ENCODE results near the gene THSD4. TPM values are rescaled to one million over a fixed set of nuclear protein-coding genes. Genes with fewer than 3 reads are reported as not detected.

Gene THSD4
- total RNA-seq, 1 experiment from 2014 or later, result 21.7 TPM

GRCh38 chr15:71461748-71462147, 346.5 kb downstream of the THSD4 start:
- DNase-seq (ENCODE audit: extremely low read depth, low read depth), result no peak

- no peak for DNase-seq (ENCODE audit: extremely low read depth, low read depth)
These were observed 347.4 kb downstream of the THSD4 start for GRCh38 chr15:71462638-71463037.

- no peak for DNase-seq (ENCODE audit: extremely low read depth, low read depth)
These were observed 347.9 kb downstream of the THSD4 start for GRCh38 chr15:71463156-71463665.

- no peak for DNase-seq (ENCODE audit: extremely low read depth, low read depth)
These were observed 350.1 kb downstream of the THSD4 start for GRCh38 chr15:71465131-71465955.

DNA sequence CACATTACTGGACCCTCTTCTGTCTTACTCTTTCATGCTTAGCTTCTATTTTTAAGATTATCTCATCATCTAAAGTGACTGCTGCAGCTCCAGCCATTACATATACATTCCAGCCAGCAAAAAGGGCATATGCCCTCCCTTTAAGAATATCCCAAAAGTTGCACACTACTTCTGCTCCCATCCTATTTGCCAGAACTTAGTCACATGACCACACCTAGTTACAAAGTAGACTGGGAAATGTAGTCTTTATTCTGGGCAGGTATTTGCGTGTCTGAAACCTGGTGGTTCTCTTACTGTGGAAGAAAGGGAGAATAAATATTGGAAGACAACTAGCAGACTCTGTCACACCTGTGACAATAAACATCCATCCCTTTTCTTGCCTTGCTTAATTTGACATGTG, 353.4 kb downstream of the THSD4 start:
- DNase-seq (ENCODE audit: extremely low read depth, low read depth), result no peak

DNA sequence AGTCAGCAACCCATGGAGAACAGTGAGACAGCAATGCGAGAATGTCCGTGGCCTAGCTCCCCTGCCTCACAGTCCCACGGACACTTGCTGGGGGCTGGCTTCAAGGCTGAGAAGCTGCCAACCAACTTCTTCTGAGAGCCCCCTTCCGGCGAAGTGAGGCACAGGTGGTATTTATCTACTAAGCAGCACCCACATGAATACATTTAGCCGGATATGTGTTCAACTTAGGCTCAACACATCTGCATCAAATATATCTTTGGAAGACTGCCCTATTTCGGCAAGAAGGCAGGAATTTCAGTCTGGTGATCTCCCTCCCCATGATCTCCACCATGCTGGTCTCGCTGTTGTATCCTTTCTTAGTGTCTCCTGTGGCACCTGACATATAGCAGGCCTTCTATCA, 354.1 kb downstream of the THSD4 start:
- DNase-seq (ENCODE audit: extremely low read depth, low read depth), result no peak

GRCh38 chr15:71471347-71471746, 356.1 kb downstream of the THSD4 start:
- DNase-seq (ENCODE audit: extremely low read depth, low read depth), result no peak

DNA sequence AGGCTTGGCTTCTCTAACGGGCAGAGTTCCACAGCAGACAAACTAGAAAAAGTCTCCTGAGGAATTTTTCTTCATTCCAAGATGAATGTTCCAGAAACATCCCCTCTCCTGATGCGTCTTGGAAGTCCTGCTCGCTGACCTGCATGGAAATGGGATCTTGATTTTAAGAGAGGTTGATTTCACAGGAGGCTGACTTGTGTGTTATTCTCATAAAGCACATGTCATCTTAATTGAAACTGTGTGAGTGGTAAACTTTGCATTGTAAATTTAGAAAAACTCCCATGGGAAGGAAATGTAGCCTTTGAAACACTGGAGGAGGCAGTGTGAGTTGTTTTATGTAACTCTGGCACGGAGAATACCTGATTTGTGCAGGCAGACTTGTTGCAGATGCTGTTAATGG, 357.3 kb downstream of the THSD4 start:
- no peak for DNase-seq (ENCODE audit: extremely low read depth, low read depth)

DNA sequence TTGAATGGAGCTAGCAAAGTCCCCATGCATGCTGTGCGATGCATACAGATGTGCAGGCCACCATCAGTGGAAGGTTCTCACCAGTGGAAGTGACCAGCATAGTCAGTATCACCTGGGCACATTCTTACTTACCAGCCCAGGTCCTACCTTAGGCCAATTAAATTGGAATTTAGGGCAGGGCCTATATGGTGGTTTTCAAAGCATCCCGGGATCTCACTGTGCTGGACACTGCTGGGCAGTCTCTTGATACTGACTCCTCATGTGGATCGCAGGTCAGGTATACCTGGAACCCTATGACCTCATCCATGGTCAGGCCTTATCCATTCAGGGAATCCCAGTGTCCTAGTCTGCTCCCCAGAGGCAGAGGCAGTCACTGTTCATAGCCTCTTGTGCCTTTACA, 358.5 kb downstream of the THSD4 start:
- DNase-seq (ENCODE audit: extremely low read depth, low read depth), result no peak

GRCh38 chr15:71476823-71477222, 361.6 kb downstream of the THSD4 start:
- DNase-seq (ENCODE audit: extremely low read depth, low read depth), result no peak

- no peak for DNase-seq (ENCODE audit: extremely low read depth, low read depth)
These were observed 365.3 kb downstream of the THSD4 start for GRCh38 chr15:71480556-71480955.

- no peak for DNase-seq (ENCODE audit: extremely low read depth, low read depth)
These were observed 368.8 kb downstream of the THSD4 start for GRCh38 chr15:71484080-71484479.

DNA sequence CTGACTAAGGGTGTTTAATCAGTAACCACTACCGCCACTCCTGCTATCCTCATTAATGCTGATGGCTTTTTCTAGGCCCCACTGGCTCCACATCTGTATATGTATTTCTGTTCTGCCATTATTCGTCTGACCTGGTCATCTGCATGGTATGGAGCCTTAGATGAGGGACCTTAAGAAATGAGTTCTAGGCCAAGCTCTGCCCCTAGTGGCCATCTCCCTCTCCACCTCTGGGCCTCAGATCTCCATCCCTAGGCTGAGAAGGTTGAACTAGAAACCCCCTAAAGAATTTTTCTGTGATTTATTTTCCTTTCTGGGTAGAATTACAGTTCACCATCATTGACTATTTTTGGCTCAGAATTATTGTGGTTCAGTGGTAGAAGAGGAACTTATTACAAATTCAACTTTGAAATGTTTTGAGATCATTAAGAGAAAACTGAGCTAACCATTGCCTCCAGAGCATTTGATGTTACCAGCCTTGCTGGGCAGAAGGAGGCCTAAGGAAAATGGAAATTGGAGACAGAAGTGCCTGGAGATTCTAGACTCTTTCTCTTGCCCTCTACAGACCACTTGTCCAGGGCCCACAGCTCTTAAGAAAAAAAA, 369.9 kb downstream of the THSD4 start:
- no peak for DNase-seq (ENCODE audit: extremely low read depth, low read depth)

DNA sequence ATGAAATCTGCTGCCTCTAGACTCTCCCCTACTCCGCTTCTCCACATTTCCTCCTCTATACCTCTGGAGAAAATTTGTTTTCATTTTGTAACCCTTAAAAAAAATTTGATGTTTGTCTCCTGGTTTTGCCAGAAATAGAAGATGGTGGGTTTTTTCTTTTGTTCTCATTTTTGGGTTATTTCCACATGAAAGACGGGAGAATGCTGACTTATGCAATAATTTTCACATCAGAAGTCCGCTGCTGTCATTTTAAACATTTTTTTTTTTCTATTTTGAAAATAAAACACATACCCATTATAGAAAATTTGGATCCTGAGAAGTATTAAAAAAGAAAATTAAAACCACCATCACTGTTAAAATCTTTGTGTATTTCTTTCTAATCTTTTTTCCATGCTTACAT, 374.3 kb downstream of the THSD4 start:
- no peak for DNase-seq (ENCODE audit: extremely low read depth, low read depth)

GRCh38 chr15:71493526-71493925, 378.3 kb downstream of the THSD4 start:
- no peak for DNase-seq (ENCODE audit: extremely low read depth, low read depth)

- no peak for DNase-seq (ENCODE audit: extremely low read depth, low read depth)
These were observed 379.5 kb downstream of the THSD4 start for GRCh38 chr15:71494563-71495397.

DNA sequence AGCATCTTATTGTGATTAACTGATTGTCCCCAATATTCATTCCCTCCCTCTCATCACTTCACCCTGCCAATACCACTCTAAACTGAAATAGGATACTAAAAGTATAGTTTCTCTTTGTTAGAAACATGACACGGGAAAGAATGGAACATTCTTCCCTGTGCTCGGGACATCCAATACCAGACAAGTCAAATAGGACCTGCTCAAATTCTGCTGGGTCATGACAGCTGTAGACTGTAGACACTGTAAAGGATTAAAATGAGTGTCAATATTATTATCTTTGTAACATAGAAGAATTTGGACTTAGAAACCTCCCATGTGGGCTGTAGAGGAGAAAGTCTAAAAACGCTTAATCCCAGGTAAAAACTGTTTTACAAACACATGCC, 380.1 kb downstream of the THSD4 start:
- no peak for DNase-seq (ENCODE audit: extremely low read depth, low read depth)

GRCh38 chr15:71496336-71496955, 381.2 kb downstream of the THSD4 start:
- DNase-seq (ENCODE audit: extremely low read depth, low read depth), result no peak

- no peak for DNase-seq (ENCODE audit: extremely low read depth, low read depth)
These were observed 386.2 kb downstream of the THSD4 start for GRCh38 chr15:71501344-71502076.

DNA sequence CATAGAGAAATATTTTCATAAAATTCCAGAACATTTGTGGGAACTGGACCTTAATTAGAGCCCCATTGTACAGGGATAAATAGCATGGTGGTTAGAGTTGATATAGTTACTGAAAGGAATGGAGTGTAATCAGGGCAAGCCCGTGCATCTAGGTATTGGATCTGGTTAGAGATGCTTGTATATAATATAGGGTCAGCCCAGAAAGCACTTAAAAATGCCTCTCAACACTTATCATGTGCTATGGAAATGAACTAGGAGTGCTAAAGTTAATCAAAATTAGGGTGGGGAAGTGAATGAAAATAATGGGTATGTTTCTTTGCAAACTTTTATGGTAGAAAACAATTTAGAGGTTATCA, 386.8 kb downstream of the THSD4 start:
- DNase-seq (ENCODE audit: extremely low read depth, low read depth), result no peak

Measured in NCI-H460 (cell line).